ENCODE results near the gene DUSP1. TPM values are rescaled to one million over a fixed set of nuclear protein-coding genes. Genes with fewer than 3 reads are reported as not detected.
A peak's percentile ranks its signal among the peaks of the same experiment; 100 is the strongest.

Gene DUSP1
- total and polyA plus RNA-seq, 9 of the 15 experiments (the other 6 are each of a cell fraction or from before 2014, with no cell fraction given) = 2.1 to 14.2 (median 8.5) TPM

- TF ChIP-seq STAT5A (IDR thresholded peaks at IDR 0.05; ENCODE audit: borderline replicate concordance, low read length) = no peak
- TF ChIP-seq SAFB (IDR thresholded peaks at IDR 0.05; ENCODE audit: borderline replicate concordance, low read depth, low read length) = 0 out of 2 replicates have a peak, but pooled peaks have one; percentile 9
- TF ChIP-seq ZNF217 (CRISPR knock-in tag; IDR thresholded peaks at IDR 0.05) = no peak
- peak; percentile 40; the same call in 1 of the 2 replicates for TF ChIP-seq E2F1 (CRISPR knock-in tag; IDR thresholded peaks at IDR 0.05)
- no peak for TF ChIP-seq ZNF280B (CRISPR knock-in tag; IDR thresholded peaks at IDR 0.05)
- peak; percentile 94 for TF ChIP-seq PML (IDR thresholded peaks at IDR 0.05; ENCODE audit: low read length)
- TF ChIP-seq U2AF1 (optimal IDR thresholded peaks at IDR 0.05; ENCODE audit: low read depth, low read length) = peak; percentile 96
- no peak for TF ChIP-seq ZNF57 (CRISPR knock-in tag; IDR thresholded peaks at IDR 0.05)
- no peak for TF ChIP-seq ATF4 (CRISPR knock-in tag; IDR thresholded peaks at IDR 0.05)
- peak; percentile 72 to 98 (median 89) for TF ChIP-seq CTCF (IDR thresholded peaks at IDR 0.05 in 2 of 3, conservative IDR thresholded peaks at IDR 0.05 in 1 of 3; ENCODE audit: insufficient read depth in 2 of 3, low read depth in 1 of 3, low read length in 3 of 3)
- peak; percentile 72; the same call in 1 of the 2 replicates for TF ChIP-seq HMGXB4 (CRISPR knock-in tag; IDR thresholded peaks at IDR 0.05)
- no peak for TF ChIP-seq ELF1 (tag; IDR thresholded peaks at IDR 0.05)
- no peak for TF ChIP-seq ZFP91 (CRISPR knock-in tag; IDR thresholded peaks at IDR 0.05)
- TF ChIP-seq ZBTB7A (IDR thresholded peaks at IDR 0.05; ENCODE audit: borderline replicate concordance, control insufficient read depth, low read depth, low read length) = peak; percentile 79
- no peak for TF ChIP-seq ZNF561 (CRISPR knock-in tag; conservative IDR thresholded peaks at IDR 0.05)
- TF ChIP-seq ARNT (IDR thresholded peaks at IDR 0.05) = no peak
- TF ChIP-seq ZNF184 (CRISPR knock-in tag; IDR thresholded peaks at IDR 0.05) = no peak
- TF ChIP-seq ESRRB (CRISPR knock-in tag; IDR thresholded peaks at IDR 0.05; ENCODE audit: borderline replicate concordance) = no peak
Measured at GRCh38 chr5:172770675-172771438, at the start of gene DUSP1 (continued).
